Parathyroid adenoma (tissue), 2 donors: Measurements from ENCODE around the gene ZMYM3.

ENCODE experiments used
- H2AFZ ChIP-seq: fragments of 300-600 bp; sonication (generic); one replicate; pipeline ENCODE4 v1.7.0; 2017; ENCODE audit warnings: antibody characterized with exemption, mild to moderate bottlenecking
- H3K27ac ChIP-seq: fragments of 300-600 bp; sonication (generic); one replicate; pipeline ENCODE4 v1.7.0; 2017
- H3K27me3 ChIP-seq: fragments of 300-600 bp; sonication (generic); one replicate; pipeline ENCODE4 v1.7.0; 2017; ENCODE audit warnings: low read length; ENCODE audit not compliant: control insufficient read depth, insufficient read depth
- H3K36me3 ChIP-seq: fragments of 300-600 bp; sonication (generic); one replicate; pipeline ENCODE4 v1.7.0; 2017; ENCODE audit warnings: low read length; ENCODE audit not compliant: control insufficient read depth, insufficient read depth
- H3K4me1 ChIP-seq: fragments of 300-600 bp; sonication (generic); one replicate; pipeline ENCODE4 v1.7.0; 2017; ENCODE audit warnings: control low read depth
- H3K4me2 ChIP-seq: fragments of 300-600 bp; sonication (generic); one replicate; pipeline ENCODE4 v1.7.0; 2017; ENCODE audit warnings: low read length
- H3K4me3 ChIP-seq: fragments of 300-600 bp; sonication (generic); one replicate; pipeline ENCODE4 v1.7.0; 2017; ENCODE audit warnings: low read depth, low read length
- H3K79me2 ChIP-seq: fragments of 300-600 bp; sonication (generic); one replicate; pipeline ENCODE4 v1.7.0; 2017; ENCODE audit warnings: control low read depth
- H3K9ac ChIP-seq: fragments of 300-600 bp; sonication (generic); one replicate; pipeline ENCODE4 v1.7.0; 2017; ENCODE audit warnings: mild to moderate bottlenecking
- H3K9me3 ChIP-seq: fragments of 300-600 bp; sonication (generic); one replicate; pipeline ENCODE4 v1.7.0; 2017; ENCODE audit warnings: low read length; ENCODE audit not compliant: control insufficient read depth
- TF ChIP-seq, protein P1 (sequence below): fragments of 300-600 bp; sonication (generic); IDR thresholded peaks from one replicate; pipeline ENCODE4 v1.7.0; 2017; ENCODE audit warnings: antibody characterized with exemption, mild to moderate bottlenecking
- donor health status: primary hyperparathyroidism.

Gene ZMYM3

DNA sequence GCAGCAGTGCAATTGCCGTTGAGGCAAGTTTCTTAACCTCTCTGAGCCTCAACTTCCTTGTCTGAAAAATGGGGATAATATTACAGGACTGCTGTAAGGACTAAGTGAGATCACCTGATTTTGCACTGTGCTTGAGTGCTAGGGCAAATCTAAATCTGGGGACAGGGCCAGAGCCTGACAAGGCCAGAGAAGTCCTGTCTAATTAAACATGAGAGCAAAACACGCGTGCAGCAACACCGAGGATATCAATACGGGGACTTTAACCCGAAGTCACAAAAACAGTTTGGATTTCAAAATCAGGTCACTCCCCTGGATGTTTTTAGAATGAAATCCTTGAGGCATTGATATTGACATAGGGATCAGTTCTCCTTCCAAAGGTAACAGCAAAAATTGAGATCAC lies 36.6 kb downstream of the ZMYM3 start:
- no peak overlapping the region for H2AFZ ChIP-seq
- H3K36me3 ChIP-seq = no peaks in the 10 kb centered on the region
- H3K79me2 ChIP-seq = no peaks in the 10 kb centered on the region
- H3K9me3 ChIP-seq = no peaks in the 10 kb centered on the region
- H3K4me3 ChIP-seq = no peak overlapping the region
- no peaks in the 10 kb centered on the region for H3K27me3 ChIP-seq
- H3K27ac ChIP-seq = no peak overlapping the region
- no peak overlapping the region for H3K9ac ChIP-seq
- TF ChIP-seq, protein P1, sequence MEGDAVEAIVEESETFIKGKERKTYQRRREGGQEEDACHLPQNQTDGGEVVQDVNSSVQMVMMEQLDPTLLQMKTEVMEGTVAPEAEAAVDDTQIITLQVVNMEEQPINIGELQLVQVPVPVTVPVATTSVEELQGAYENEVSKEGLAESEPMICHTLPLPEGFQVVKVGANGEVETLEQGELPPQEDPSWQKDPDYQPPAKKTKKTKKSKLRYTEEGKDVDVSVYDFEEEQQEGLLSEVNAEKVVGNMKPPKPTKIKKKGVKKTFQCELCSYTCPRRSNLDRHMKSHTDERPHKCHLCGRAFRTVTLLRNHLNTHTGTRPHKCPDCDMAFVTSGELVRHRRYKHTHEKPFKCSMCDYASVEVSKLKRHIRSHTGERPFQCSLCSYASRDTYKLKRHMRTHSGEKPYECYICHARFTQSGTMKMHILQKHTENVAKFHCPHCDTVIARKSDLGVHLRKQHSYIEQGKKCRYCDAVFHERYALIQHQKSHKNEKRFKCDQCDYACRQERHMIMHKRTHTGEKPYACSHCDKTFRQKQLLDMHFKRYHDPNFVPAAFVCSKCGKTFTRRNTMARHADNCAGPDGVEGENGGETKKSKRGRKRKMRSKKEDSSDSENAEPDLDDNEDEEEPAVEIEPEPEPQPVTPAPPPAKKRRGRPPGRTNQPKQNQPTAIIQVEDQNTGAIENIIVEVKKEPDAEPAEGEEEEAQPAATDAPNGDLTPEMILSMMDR = no peak
- H3K4me2 ChIP-seq = no peak overlapping the region
- no peaks in the 10 kb centered on the region for H3K4me1 ChIP-seq

DNA sequence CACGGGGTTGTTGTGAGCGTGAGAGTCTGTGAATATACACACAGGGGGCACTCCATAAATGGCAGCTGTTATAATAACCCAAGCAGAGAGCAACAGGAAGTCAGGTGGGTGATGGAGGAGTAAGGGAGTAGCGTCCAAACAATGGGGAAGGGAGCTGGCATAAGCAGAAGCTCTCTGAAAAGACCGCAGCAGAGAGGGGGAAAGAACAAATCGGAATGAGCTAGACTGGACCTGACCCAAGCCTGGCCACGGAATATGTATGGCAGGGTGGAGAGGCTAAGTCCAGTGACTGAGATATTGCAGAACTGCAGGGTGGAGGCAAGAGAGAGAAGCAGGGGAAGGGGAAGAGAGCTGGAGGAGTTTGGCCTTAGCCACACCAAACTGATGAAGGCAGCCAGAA lies 37.5 kb downstream of the ZMYM3 start:
- no peak overlapping the region for H3K4me2 ChIP-seq
- no peak overlapping the region for H3K27ac ChIP-seq
- H3K9me3 ChIP-seq = no peaks in the 10 kb centered on the region
- no peak overlapping the region for H3K9ac ChIP-seq
- TF ChIP-seq, protein P1 = no peak
- H3K27me3 ChIP-seq = no peaks in the 10 kb centered on the region
- no peak overlapping the region for H2AFZ ChIP-seq
- H3K4me1 ChIP-seq = no peaks in the 10 kb centered on the region
- no peaks in the 10 kb centered on the region for H3K36me3 ChIP-seq
- H3K79me2 ChIP-seq = no peaks in the 10 kb centered on the region
- no peak overlapping the region for H3K4me3 ChIP-seq

DNA sequence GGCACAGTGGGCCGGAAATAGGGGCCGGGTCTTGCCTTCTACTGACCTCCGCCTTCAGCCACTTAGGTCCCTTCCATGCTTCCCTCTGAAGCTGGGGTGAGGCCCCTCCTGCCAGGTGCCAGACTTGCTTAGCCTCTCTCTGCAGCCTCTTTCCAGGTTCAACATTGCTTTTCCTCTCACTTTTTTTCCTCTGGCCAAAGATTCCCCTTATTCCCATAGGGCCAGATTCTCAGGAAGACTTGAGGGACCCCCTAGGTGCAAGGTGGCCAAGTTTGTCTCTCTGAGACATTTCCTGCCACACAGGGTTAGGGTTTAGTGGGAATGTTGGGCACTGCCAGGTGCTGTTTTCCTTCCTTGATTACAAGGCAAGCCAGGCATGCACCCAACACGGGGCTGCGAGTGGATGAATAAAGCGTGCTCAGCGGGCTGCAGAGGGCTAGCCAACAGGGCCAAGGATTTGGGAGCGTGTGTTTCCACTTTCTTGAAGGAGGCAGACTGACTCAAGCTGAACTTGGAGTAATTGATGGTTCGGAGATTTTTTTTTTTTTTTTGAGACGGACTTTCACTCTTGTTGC lies 38.5 kb downstream of the ZMYM3 start:
- no peaks in the 10 kb centered on the region for H3K9me3 ChIP-seq
- H3K4me2 ChIP-seq = no peak overlapping the region
- no peak overlapping the region for H3K9ac ChIP-seq
- H3K27ac ChIP-seq = no peak overlapping the region
- H3K4me3 ChIP-seq = no peak overlapping the region
- TF ChIP-seq, protein P1 = no peak
- no peak overlapping the region for H2AFZ ChIP-seq
- H3K36me3 ChIP-seq = no peaks in the 10 kb centered on the region
- H3K79me2 ChIP-seq = no peaks in the 10 kb centered on the region
- H3K27me3 ChIP-seq = no peaks in the 10 kb centered on the region
- no peaks in the 10 kb centered on the region for H3K4me1 ChIP-seq

DNA sequence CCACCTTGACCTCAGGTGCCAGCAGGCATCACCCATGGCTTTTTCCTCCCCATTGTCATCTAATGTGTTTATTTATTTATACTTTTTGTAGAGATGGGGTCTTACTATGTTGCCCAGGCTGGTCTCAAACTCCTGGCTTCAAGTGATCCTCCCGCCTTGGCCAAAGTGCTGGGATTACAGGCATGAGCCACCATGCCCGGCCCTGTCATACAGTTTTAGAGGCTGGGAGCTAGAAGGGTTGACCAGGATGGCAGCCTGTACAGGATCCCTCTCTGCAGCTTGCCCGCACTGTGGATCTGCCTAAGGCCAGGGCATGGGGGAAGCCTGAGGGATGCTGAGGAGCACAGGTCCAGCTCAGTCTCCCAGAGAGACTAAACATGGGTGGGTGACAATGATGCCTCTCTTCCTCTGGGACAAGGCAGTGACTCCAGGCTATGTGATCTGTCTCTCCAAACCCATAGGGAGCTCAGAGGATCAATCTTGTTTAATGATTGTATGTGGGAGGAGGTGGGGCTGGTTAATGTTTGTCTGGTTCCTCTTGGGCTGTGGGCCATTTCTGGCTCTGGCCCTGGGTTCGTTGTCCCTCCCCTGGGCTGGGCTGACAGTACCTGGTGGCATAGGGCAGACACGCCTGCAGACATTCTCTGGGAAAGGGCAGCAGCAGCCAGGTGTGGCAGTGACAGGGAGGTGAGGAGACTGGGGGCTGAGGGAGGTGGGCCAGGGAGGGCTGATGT lies 39.2 kb downstream of the ZMYM3 start:
- TF ChIP-seq, protein P1 = no peak
- no peak overlapping the region for H2AFZ ChIP-seq
- no peak overlapping the region for H3K4me2 ChIP-seq
- H3K4me3 ChIP-seq = no peak overlapping the region
- H3K36me3 ChIP-seq = no peaks in the 10 kb centered on the region
- no peaks in the 10 kb centered on the region for H3K9me3 ChIP-seq
- H3K79me2 ChIP-seq = no peaks in the 10 kb centered on the region
- no peaks in the 10 kb centered on the region for H3K27me3 ChIP-seq
- no peaks in the 10 kb centered on the region for H3K4me1 ChIP-seq
- no peak overlapping the region for H3K9ac ChIP-seq
- no peak overlapping the region for H3K27ac ChIP-seq

DNA sequence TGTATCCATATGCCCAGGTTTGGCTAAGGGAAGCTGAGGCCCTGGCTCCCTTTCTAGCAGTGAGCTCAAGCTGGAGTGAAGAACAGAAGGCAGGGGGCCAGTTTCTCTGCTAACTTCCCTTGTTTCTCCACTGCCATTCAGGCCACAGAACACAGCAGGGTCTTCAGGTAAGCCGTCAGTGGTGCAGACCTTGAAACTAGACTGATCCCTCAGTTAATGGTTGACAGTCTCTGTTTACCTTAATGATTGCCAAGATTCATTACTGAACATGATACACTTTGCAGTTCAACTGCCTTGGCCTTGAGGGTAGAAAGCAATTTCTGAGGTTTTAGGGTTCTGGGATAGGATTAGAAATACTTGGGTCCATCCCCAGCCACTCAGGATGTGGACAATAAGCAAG lies 39.8 kb downstream of the ZMYM3 start:
- TF ChIP-seq, protein P1 = no peak
- Histone ChIP-seq H2AFZ (no peak overlapping the region), H3K4me1 (no peaks in the 10 kb centered on the region), H3K4me3 (no peak overlapping the region), H3K9ac (no peak overlapping the region), H3K4me2 (no peak overlapping the region), H3K9me3 (no peaks in the 10 kb centered on the region), H3K79me2 (no peaks in the 10 kb centered on the region), H3K27ac (no peak overlapping the region), H3K36me3 (no peaks in the 10 kb centered on the region), H3K27me3 (no peaks in the 10 kb centered on the region)
